H1 (cell line): Measurements from ENCODE around the gene ASIP. TPM values are rescaled to one million over a fixed set of nuclear protein-coding genes. Genes with fewer than 3 reads are reported as not detected.
"Not testable (repeated sequence)": the region's sequence is repeated elsewhere in the genome, so short reads cannot be mapped to it uniquely, and the experiment has no call there.

ENCODE experiments used
- CTCF ChIA-PET: fragments of 300-600 bp; sonication (Branson Sonifier 250); formaldehyde crosslinking; loops from one replicate; lab custom pipeline; 2021; ENCODE audit not compliant: partially characterized antibody; lab: Charles Lee
- POLR2A ChIA-PET: fragments of 300-600 bp; sonication (Branson Sonifier 250); formaldehyde crosslinking; loops from one replicate; lab custom pipeline; 2021; ENCODE audit warnings: inconsistent platforms; ENCODE audit not compliant: partially characterized antibody; lab: Charles Lee
- DNase-seq, 2 experiments: peaks; one replicate each; pipeline versions ENCODE4 v3.0.0 to v3.0.0-alpha.2; 2010 to 2022; ENCODE audit warnings: low spot score in 2 of 2, low read depth in 1 of 2, mixed read lengths in 1 of 2
- FAIRE-seq: peaks from 2 replicates; lab custom pipeline; 2011; peaks lifted over from hg19 to GRCh38; lab: Jason Lieb, UNC
- H2AFZ ChIP-seq: 2 replicates; pipeline ENCODE4 v1.8.1; 2012; ENCODE audit warnings: low read length, inconsistent platforms
- H2AK5ac ChIP-seq: 2 replicates; pipeline ENCODE4 v1.6.1; 2013; ENCODE audit warnings: low read depth, low read length
- H2BK120ac ChIP-seq: replicated peaks from 2 replicates; pipeline ENCODE3; 2013; ENCODE audit warnings: low read depth, low read length, inconsistent platforms
- H2BK12ac ChIP-seq: 2 replicates; pipeline ENCODE4 v1.6.1; 2013; ENCODE audit warnings: low read depth, low read length
- H2BK15ac ChIP-seq: 2 replicates; pipeline ENCODE4 v1.6.1; 2013; ENCODE audit warnings: low read length
- H2BK20ac ChIP-seq: 2 replicates; pipeline ENCODE4 v1.6.1; 2013; ENCODE audit warnings: low read length
- H2BK5ac ChIP-seq: 2 replicates; pipeline ENCODE4 v1.6.1; 2013; ENCODE audit warnings: low read depth, low read length
- H3K14ac ChIP-seq: 2 replicates; pipeline ENCODE4 v1.6.1; 2013; ENCODE audit warnings: inconsistent platforms; ENCODE audit not compliant: insufficient read length
- H3K18ac ChIP-seq: 2 replicates; pipeline ENCODE4 v1.6.1; 2013; ENCODE audit warnings: low read length; ENCODE audit errors: extremely low read depth
- H3K23ac ChIP-seq: 2 replicates; pipeline ENCODE4 v1.6.1; 2013; ENCODE audit warnings: inconsistent platforms; ENCODE audit not compliant: insufficient read length
- H3K23me2 ChIP-seq: 2 replicates; pipeline ENCODE4 v1.6.1; 2013; ENCODE audit warnings: low read depth, low read length
- H3K27ac ChIP-seq: 2 replicates; pipeline ENCODE4 v1.6.1; 2011; ENCODE audit warnings: low read depth, low read length, inconsistent platforms
- H3K27me3 ChIP-seq, 4 experiments: replicated peaks in 1 of 4; 1 replicate in 1 of 4; 2 replicates in 3 of 4; pipeline versions ENCODE4 v1.6.1 to v1.8.1; 2011 to 2013; ENCODE audit warnings: low read length in 3 of 4, mild to moderate bottlenecking in 3 of 4, inconsistent platforms in 2 of 4, mixed read lengths in 2 of 4, moderate library complexity in 1 of 4; ENCODE audit not compliant: control insufficient read depth in 3 of 4, insufficient read depth in 3 of 4; ENCODE audit errors: extremely low read depth in 1 of 4
- H3K36me3 ChIP-seq, 4 experiments: 2 replicates each; pipeline versions ENCODE4 v1.6.1 to v1.8.1; 2011 to 2013; ENCODE audit warnings: mild to moderate bottlenecking in 4 of 4, low read length in 3 of 4, moderate library complexity in 2 of 4, control low read depth in 1 of 4, inconsistent platforms in 1 of 4; ENCODE audit not compliant: insufficient read depth in 4 of 4, control insufficient read depth in 2 of 4
- H3K4ac ChIP-seq: replicated peaks from 2 replicates; pipeline ENCODE3; 2013; ENCODE audit warnings: low read length, low read depth, mixed read lengths, inconsistent platforms; ENCODE audit not compliant: insufficient read length
- H3K4me1 ChIP-seq, 4 experiments: replicated peaks in 1 of 4; 1 replicate in 1 of 4; 2 replicates in 3 of 4; pipeline versions ENCODE4 v1.6.1 to v1.8.1; 2011 to 2013; ENCODE audit warnings: low read length in 3 of 4, inconsistent platforms in 2 of 4, mixed read lengths in 1 of 4; ENCODE audit not compliant: insufficient read depth in 4 of 4, control insufficient read depth in 3 of 4
- H3K4me2 ChIP-seq, 2 experiments: 2 replicates each; pipeline versions ENCODE4 v1.6.1 to v1.8.1; 2011 to 2013; ENCODE audit warnings: low read depth in 2 of 2, low read length in 2 of 2, control low read depth in 1 of 2, inconsistent platforms in 1 of 2, mild to moderate bottlenecking in 1 of 2; ENCODE audit not compliant: insufficient read depth in 1 of 2
- H3K4me3 ChIP-seq, 4 experiments: fragments of 200-600, 300-600 bp in 1 of 4; sonication (generic), shearing (Covaris generic), sonication (Bioruptor Twin) in 1 of 4; 2 replicates each; pipeline versions ENCODE4 v1.5.1 to v1.8.1; 2011 to 2016; ENCODE audit warnings: low read length in 4 of 4, low read depth in 3 of 4, control low read depth in 2 of 4, inconsistent platforms in 2 of 4, mild to moderate bottlenecking in 2 of 4, mixed read lengths in 1 of 4, moderate library complexity in 1 of 4; ENCODE audit not compliant: insufficient read depth in 2 of 4; ENCODE audit errors: extremely low read depth in 1 of 4
- H3K56ac ChIP-seq: replicated peaks from 2 replicates; pipeline ENCODE3; 2013; ENCODE audit warnings: low read depth, mild to moderate bottlenecking, mixed read lengths, low read length, inconsistent platforms; ENCODE audit not compliant: insufficient read length
- H3K79me1 ChIP-seq: 2 replicates; pipeline ENCODE4 v1.6.1; 2013; ENCODE audit warnings: low read depth, low read length, control low read depth
- H3K79me2 ChIP-seq, 2 experiments: 2 replicates each; pipeline versions ENCODE4 v1.6.1 to v1.8.1; 2012 to 2013; ENCODE audit warnings: low read length in 2 of 2, mild to moderate bottlenecking in 2 of 2, inconsistent platforms in 1 of 2; ENCODE audit not compliant: insufficient read depth in 2 of 2, control insufficient read depth in 1 of 2
- H3K9ac ChIP-seq, 4 experiments: replicated peaks in 1 of 4; 1 replicate in 1 of 4; 2 replicates in 3 of 4; pipeline versions ENCODE4 v1.6.1 to v1.8.1; 2011 to 2013; ENCODE audit warnings: low read depth in 3 of 4, low read length in 3 of 4, control low read depth in 2 of 4, mild to moderate bottlenecking in 2 of 4, moderate library complexity in 2 of 4, inconsistent platforms in 1 of 4; ENCODE audit errors: extremely low read depth in 1 of 4
- H3K9me3 ChIP-seq, 2 experiments: 2 replicates each; pipeline versions ENCODE4 v1.6.1 to v1.8.1; 2012 to 2013; ENCODE audit warnings: mild to moderate bottlenecking in 2 of 2, moderate library complexity in 2 of 2, control low read depth in 1 of 2, inconsistent platforms in 1 of 2, low read depth in 1 of 2, low read length in 1 of 2, mixed read lengths in 1 of 2; ENCODE audit not compliant: insufficient read depth in 2 of 2
- H4K20me1 ChIP-seq, 2 experiments: replicated peaks in 1 of 2; 2 replicates each; pipeline versions ENCODE3 to v1.8.1; 2011 to 2013; ENCODE audit warnings: inconsistent platforms in 2 of 2, low read length in 2 of 2, mild to moderate bottlenecking in 1 of 2; ENCODE audit not compliant: insufficient read depth in 2 of 2, control insufficient read depth in 1 of 2
- H4K5ac ChIP-seq: 2 replicates; pipeline ENCODE4 v1.6.1; 2013; ENCODE audit warnings: low read length, low read depth, mixed read lengths, inconsistent platforms; ENCODE audit not compliant: insufficient read length
- H4K8ac ChIP-seq: 2 replicates; pipeline ENCODE4 v1.8.0; 2013; ENCODE audit warnings: mild to moderate bottlenecking, moderate library complexity, low read length, inconsistent platforms; ENCODE audit not compliant: insufficient read depth; ENCODE audit errors: extremely low read depth
- H4K91ac ChIP-seq: replicated peaks from 2 replicates; pipeline ENCODE3; 2013; ENCODE audit warnings: low read length, mixed read lengths, inconsistent platforms; ENCODE audit not compliant: insufficient read length
- CEBPB ChIP-seq: IDR thresholded peaks from 2 replicates; pipeline ENCODE4 v1.6.1; 2012; ENCODE audit warnings: low read depth, low read length
- HDAC6 ChIP-seq: IDR thresholded peaks from one replicate; pipeline ENCODE4 v1.7.1; 2012; ENCODE audit warnings: low read depth, mild to moderate bottlenecking, inconsistent platforms, low read length, moderate library complexity
- JUN ChIP-seq: IDR thresholded peaks from 2 replicates; pipeline ENCODE4 v1.6.1; 2011; ENCODE audit warnings: low read depth, mild to moderate bottlenecking, improper control_type of control experiment, low read length
- POLR2A ChIP-seq, 2 experiments: IDR thresholded peaks; 1 replicate in 1 of 2; 2 replicates in 1 of 2; pipeline ENCODE4 v1.6.1; 2011; ENCODE audit warnings: low read depth in 2 of 2, low read length in 2 of 2, mild to moderate bottlenecking in 2 of 2; ENCODE audit errors: control extremely low read depth in 1 of 2
- RFX5 ChIP-seq: IDR thresholded peaks from 2 replicates; pipeline ENCODE4 v1.6.1; 2011; ENCODE audit warnings: low read depth, low read length, improper control_type of control experiment, borderline replicate concordance
- SIN3A ChIP-seq, 2 experiments: IDR thresholded peaks in 1 of 2; conservative IDR thresholded peaks in 1 of 2; 2 replicates each; pipeline ENCODE4 v1.6.1; 2011 to 2012; ENCODE audit warnings: low read length in 2 of 2, improper control_type of control experiment in 1 of 2, low read depth in 1 of 2, mild to moderate bottlenecking in 1 of 2
- SIRT6 ChIP-seq: IDR thresholded peaks from one replicate; pipeline ENCODE4 v1.7.1; 2012; ENCODE audit warnings: low read length, inconsistent platforms
- SIX5 ChIP-seq: IDR thresholded peaks from 2 replicates; pipeline ENCODE4 v1.6.1; 2011; ENCODE audit warnings: mild to moderate bottlenecking, low read depth, low read length
- TAF1 ChIP-seq: IDR thresholded peaks from 2 replicates; pipeline ENCODE4 v1.6.1; 2011; ENCODE audit warnings: mild to moderate bottlenecking, low read depth, low read length
- WGBS, 2 experiments: shearing (Covaris generic) in 1 of 2; methylation state at CpG; one replicate each; pipeline versions ENCODE4 v1.1.6 to v1.1.7; 2013 to 2015; ENCODE audit warnings: low lambda C conversion rate in 2 of 2, mixed read lengths in 2 of 2, inconsistent platforms in 1 of 2, low coverage in 1 of 2, missing lambda C conversion rate in 1 of 2; ENCODE audit not compliant: insufficient replicate concordance in 2 of 2, insufficient coverage in 1 of 2, insufficient read length in 1 of 2; ENCODE audit errors: extremely low coverage in 1 of 2, missing lambda C conversion rate in 1 of 2; 5-methylcytosine and 5-hydroxymethylcytosine counted together
- polyA plus RNA-seq, 7 experiments: library from polyadenylated mRNA; depleted of rRNA in 3 of 7; stranded (reverse) in 5 of 7; unstranded in 2 of 7; fragments of >200 nt in 5 of 7; fragments of 200-250 nt in 2 of 7; gene quantifications; 1 replicate in 5 of 7; 2 replicates in 1 of 7; 4 replicates in 1 of 7; pipeline versions ENCODE4 v1.2.1 to v1.2.3, GENCODE V29; 2011 to 2013; ENCODE audit warnings: missing spikeins in 2 of 7, mixed read lengths in 2 of 7
- total RNA-seq: library from RNA; stranded (reverse); fragmentation: NEBNext Ultra II Directional; extraction: Animal tissue kit (Norgen Biotek cat#: 25700); gene quantifications from 2 replicates; pipeline ENCODE4 v1.2.1, GENCODE V29; 2021

ASIP gene
- total and polyA plus RNA-seq, 2 of the 8 experiments (the other 6 are each of a cell fraction or from before 2014, with no cell fraction given) = not detected

DNA sequence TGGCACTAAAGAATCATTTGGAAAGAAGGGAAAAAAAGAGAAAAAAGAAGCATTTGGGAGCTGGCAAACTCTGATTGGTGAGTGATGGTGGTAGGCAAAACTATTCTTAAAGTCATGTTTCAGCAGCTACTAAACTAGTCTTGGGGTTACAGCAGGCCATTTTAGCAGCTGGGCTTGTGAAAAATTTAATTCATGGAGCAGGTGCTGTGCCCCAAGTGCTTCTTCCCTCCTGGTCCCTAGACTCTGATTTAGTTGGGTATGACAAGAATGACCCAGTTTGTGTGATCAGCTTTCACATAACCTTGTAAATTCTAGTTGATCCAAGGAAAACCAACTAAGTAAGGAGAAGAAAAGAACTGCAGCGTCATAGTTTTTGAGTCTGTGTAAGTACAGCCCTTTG lies 1.1 kb upstream of the ASIP start (continued):
- TF ChIP-seq SIN3A (conservative IDR thresholded peaks at IDR 0.05 in 1 of 2, IDR thresholded peaks at IDR 0.05 in 1 of 2; ENCODE audit: low read depth in 1 of 2, low read length in 2 of 2) (no peak), SIRT6 (no peak), RFX5 (no peak), TAF1 (no peak), HDAC6 (no peak), POLR2A (IDR thresholded peaks at IDR 0.05; ENCODE audit: control extremely low read depth in 1 of 2, low read depth in 2 of 2, low read length in 2 of 2) (no peak), SIX5 (no peak), JUN (no peak), CEBPB (no peak)

DNA sequence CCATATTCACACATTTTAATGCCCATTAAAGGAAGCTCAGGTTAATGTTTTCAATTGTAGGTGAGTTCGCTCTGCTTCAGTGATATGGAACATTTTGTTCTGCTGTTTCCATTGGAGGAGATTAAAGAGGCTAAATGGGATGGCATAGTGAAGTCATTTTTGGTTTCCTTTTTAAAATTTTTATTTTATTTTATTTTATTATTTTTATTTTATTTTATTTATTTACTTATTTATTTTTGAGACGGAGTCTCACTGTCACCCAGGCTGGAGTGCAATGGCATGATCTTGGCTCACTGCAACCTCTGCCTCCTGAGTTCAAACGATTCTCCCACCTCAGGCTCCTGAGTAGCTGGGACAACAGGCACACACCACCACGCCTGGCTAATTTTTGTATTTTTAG lies 792 bp downstream of the ASIP start:
- H2AFZ ChIP-seq, H3K9me3 ChIP-seq, H2AK5ac ChIP-seq, H3K79me1 ChIP-seq, FAIRE-seq, H2BK12ac ChIP-seq, H3K14ac ChIP-seq, H3K4me3 ChIP-seq, H3K36me3 ChIP-seq, H3K79me2 ChIP-seq, H3K18ac ChIP-seq, H2BK5ac ChIP-seq, H2BK20ac ChIP-seq, H3K23ac ChIP-seq, H3K9ac ChIP-seq, H3K23me2 ChIP-seq, H3K4ac ChIP-seq, H4K91ac ChIP-seq, H4K20me1 ChIP-seq, H3K27ac ChIP-seq, H3K56ac ChIP-seq, H4K5ac ChIP-seq, DNase-seq, H4K8ac ChIP-seq, H2BK15ac ChIP-seq, H3K27me3 ChIP-seq, H2BK120ac ChIP-seq, H3K4me1 ChIP-seq, H3K4me2 ChIP-seq: not testable (repeated sequence)
- ChIA-PET POLR2A (interaction anchor here (1.4 kb wide), 1 partner anchor 45 kb away, joined by 3 read pairs; no protein-coding TSS in a partner anchor), CTCF (interaction anchor here (1.3 kb wide), 1 partner anchor 14 kb away, joined by 7 read pairs; no protein-coding TSS in a partner anchor)
- WGBS, 2 experiments = 91% methylated on average over 4 of the region's 4 CpGs; no CpG with 5 or more reads in 1 of the 2 experiments
